PFSK-1 (cell line): ENCODE results near the gene RAC2.

Source experiments
- FOXP2 ChIP-seq: optimal IDR thresholded peaks from 2 replicates; pipeline ENCODE3; 2011; ENCODE audit warnings: borderline replicate concordance, control low read depth, inconsistent platforms; ENCODE audit not compliant: insufficient read depth; ENCODE audit errors: extremely low read length, extremely low read depth
- POLR2AphosphoS5 ChIP-seq: IDR thresholded peaks from 2 replicates; pipeline ENCODE4 v1.6.1; 2012; ENCODE audit warnings: low read depth, mild to moderate bottlenecking, control low read depth, low read length, moderate library complexity
- REST ChIP-seq, 2 experiments: IDR thresholded peaks; 2 replicates each; pipeline versions ENCODE4 v1.6.1 to v1.8.0; 2011 to 2012; ENCODE audit warnings: low read depth in 2 of 2, low read length in 2 of 2, control low read depth in 1 of 2, inconsistent platforms in 1 of 2, mild to moderate bottlenecking in 1 of 2, moderate library complexity in 1 of 2; ENCODE audit not compliant: insufficient read depth in 1 of 2
- SIN3A ChIP-seq: IDR thresholded peaks from 2 replicates; pipeline ENCODE4 v1.6.1; 2012; ENCODE audit warnings: mild to moderate bottlenecking, low read length, moderate library complexity, borderline replicate concordance; ENCODE audit not compliant: insufficient read depth
- TAF1 ChIP-seq: IDR thresholded peaks from 2 replicates; pipeline ENCODE4 v1.6.1; 2012; ENCODE audit warnings: low read length, control low read depth, borderline replicate concordance; ENCODE audit not compliant: insufficient read depth

Gene RAC2

DNA sequence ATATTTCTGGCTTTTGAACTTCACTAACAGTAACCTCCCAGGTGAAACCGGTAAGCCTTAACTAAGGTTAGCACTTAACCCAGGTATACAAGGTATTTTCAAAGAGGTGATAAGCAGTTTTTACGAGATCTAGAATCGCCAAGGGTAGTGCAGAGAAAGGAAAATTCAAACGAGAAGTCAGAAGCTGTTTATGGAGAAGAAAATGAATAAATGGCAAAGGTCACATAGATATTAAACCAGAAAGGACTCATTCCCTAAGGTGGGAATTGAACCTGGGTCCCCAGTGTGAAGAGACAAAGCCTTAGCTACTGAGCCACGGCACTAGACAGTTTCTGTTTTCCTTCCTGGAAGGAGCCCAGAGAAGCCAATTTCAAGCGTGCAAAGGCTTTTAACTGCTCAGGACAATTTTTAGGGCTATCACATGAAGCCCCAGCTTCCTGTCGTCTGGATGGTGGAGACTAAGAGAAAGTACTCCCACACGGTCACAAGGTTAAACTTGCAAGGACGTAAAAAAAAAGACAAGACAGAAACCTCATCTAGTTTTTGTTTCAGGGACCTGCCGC is 50.4 kb downstream of the RAC2 start:
- TF ChIP-seq SIN3A (no peak), POLR2AphosphoS5 (no peak), REST (IDR thresholded peaks at IDR 0.05; ENCODE audit: insufficient read depth in 1 of 2, low read depth in 2 of 2, low read length in 2 of 2) (no peak), TAF1 (no peak), FOXP2 (no peak)

DNA sequence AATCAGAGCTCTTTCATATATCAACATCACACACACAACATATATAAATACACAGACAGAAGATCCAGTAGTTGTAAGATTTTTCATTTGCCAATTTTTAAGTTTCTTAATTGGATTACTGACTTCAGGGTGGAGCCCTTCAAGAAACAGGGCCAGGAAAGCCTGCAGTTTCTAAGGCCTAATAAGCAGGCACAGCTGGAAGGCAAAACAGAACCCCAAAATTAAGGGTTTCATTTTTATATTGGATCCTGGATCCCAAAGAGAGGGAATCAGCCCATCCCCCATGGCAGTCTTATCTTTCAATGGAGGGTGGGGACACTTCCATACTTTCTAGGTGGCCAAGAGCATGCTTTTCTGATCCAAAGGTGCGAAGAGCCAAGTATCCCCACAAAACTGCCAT is 51.3 kb downstream of the RAC2 start:
- TF ChIP-seq FOXP2: no peak
- no peak for TF ChIP-seq POLR2AphosphoS5
- no peak for TF ChIP-seq SIN3A
- TF ChIP-seq TAF1: no peak
- TF ChIP-seq REST (IDR thresholded peaks at IDR 0.05; ENCODE audit: insufficient read depth in 1 of 2, low read depth in 2 of 2, low read length in 2 of 2): no peak

- TF ChIP-seq REST (IDR thresholded peaks at IDR 0.05; ENCODE audit: insufficient read depth in 1 of 2, low read depth in 2 of 2, low read length in 2 of 2) (no peak), SIN3A (no peak), FOXP2 (no peak), POLR2AphosphoS5 (no peak)
These were observed 51.9 kb downstream of the RAC2 start for GRCh38 chr22:37192204-37192603.

DNA sequence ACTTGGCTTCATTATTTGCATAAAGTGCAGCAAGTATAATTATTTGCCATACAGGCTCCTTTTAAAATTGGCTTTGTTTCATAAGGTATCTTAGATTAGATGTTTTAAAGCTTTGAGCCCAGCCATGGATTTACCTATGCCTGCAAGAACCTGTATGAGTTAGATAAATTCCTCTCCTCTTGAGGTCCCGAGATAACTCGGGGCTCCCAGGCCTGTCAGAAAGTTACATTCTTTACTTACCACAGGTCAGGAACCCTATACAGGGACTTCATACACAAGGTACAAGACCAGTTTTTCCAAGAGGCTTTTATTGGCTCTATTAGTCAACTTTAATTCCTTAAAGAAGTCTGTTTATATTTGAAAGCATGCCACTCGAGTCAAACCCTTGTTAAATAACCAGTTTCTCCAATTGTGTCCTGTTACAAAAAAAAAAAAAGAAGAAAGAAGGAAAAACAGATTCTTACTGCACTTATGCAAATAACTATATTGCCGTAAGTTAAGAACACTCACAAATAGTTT is 53.7 kb downstream of the RAC2 start:
- TF ChIP-seq SIN3A (no peak), FOXP2 (no peak)

- TF ChIP-seq REST (IDR thresholded peaks at IDR 0.05; ENCODE audit: insufficient read depth in 1 of 2, low read depth in 2 of 2, low read length in 2 of 2): no peak
- TF ChIP-seq POLR2AphosphoS5: no peak
- no peak for TF ChIP-seq FOXP2
- TF ChIP-seq TAF1: no peak
- TF ChIP-seq SIN3A: no peak
These were observed 55.1 kb downstream of the RAC2 start for GRCh38 chr22:37188901-37189466.
